ENCODE data around the gene DENND5A.

DNA sequence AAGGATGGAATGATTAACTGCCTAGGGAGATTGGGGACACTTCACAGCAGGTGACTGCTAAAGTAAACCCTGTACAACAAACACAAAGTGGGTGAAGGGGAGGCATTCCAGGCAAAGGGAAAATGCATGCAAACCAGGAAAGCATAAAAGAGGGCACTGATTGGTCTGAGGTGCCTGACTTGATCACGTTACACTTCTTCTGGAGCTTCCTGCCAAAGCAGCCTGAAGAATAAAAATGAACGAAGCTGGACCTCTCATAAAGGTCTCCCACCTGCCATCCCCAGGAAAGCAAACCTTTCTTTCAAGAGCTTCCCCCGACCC is 127.1 kb downstream of the DENND5A start:
- TF ChIP-seq POLR2A (IDR thresholded peaks at IDR 0.05) (no peak), CTCF (IDR thresholded peaks at IDR 0.05) (no peak)

Measured in esophagus squamous epithelium (tissue), 4 donors.